Fibroblast of villous mesenchyme (primary cell): Measurements from ENCODE around the gene DTYMK. TPM values are rescaled to one million over a fixed set of nuclear protein-coding genes. Genes with fewer than 3 reads are reported as not detected.

ENCODE experiments used
- DNase-seq: peaks from one replicate; pipeline ENCODE4 v3.0.0-alpha.2; 2010; ENCODE audit warnings: low read depth
- H3K4me3 ChIP-seq: 2 replicates; pipeline ENCODE4 v1.5.1; 2011; ENCODE audit warnings: low read depth, mild to moderate bottlenecking, low read length
- total RNA-seq: library from RNA; depleted of rRNA; stranded (reverse); fragments of >200 nt; gene quantifications from 2 replicates; pipeline ENCODE4 v1.2.3, GENCODE V29; 2012
- TF ChIP-seq, protein P1 (sequence below): IDR thresholded peaks from 2 replicates; pipeline ENCODE4 v1.5.1; 2012; ENCODE audit warnings: low read depth, mild to moderate bottlenecking, low read length; ENCODE audit not compliant: insufficient read depth

DTYMK gene
- total RNA-seq, 1 donor: 33.2 TPM

DNA sequence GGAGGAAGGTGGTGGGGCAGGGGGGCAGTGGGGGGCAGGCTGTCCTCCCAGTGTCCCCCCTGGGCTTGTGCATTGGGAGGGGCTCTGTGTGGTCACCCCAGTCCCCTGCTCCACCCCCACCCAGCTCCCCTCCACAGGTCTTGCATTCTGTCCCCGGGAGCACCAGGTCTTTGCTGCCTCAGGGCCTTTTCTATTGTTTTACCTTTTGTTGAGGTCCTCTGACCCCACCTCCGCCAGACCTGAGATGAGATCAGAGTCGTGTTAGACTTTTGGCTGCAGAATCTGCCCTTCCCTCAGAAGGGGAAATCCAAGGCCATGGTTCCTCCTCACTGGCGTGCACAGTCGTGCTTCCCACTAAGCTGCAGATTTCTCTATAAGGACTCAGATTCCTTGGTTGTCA lies 28.3 kb downstream of the DTYMK start:
- no peak for DNase-seq
- no peak overlapping the region for H3K4me3 ChIP-seq
- TF ChIP-seq, protein P1, sequence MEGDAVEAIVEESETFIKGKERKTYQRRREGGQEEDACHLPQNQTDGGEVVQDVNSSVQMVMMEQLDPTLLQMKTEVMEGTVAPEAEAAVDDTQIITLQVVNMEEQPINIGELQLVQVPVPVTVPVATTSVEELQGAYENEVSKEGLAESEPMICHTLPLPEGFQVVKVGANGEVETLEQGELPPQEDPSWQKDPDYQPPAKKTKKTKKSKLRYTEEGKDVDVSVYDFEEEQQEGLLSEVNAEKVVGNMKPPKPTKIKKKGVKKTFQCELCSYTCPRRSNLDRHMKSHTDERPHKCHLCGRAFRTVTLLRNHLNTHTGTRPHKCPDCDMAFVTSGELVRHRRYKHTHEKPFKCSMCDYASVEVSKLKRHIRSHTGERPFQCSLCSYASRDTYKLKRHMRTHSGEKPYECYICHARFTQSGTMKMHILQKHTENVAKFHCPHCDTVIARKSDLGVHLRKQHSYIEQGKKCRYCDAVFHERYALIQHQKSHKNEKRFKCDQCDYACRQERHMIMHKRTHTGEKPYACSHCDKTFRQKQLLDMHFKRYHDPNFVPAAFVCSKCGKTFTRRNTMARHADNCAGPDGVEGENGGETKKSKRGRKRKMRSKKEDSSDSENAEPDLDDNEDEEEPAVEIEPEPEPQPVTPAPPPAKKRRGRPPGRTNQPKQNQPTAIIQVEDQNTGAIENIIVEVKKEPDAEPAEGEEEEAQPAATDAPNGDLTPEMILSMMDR: no peak

DNA sequence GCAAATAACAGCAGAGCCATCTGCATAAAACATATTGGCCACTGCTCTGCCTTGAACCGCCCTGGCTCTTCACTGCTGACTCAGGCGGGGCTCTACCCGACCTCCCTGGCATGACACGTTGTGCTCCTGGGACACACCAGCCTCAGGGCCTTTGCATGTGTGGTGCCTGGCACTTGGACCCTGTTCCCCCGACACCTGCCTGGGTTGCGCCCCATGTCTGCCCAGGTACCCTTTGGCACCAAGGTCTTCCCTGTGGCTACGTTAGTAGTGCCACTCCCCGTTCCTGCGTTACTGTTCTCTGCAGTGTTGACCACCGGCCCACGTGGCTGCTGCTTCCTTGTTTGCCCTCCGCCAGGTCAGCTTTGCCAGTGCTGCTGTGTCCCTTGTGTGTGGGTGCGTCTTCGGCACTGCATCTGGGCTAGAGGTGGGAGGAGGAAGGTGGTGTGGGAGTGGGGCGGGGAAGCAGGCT lies 28.8 kb downstream of the DTYMK start:
- no peak overlapping the region for H3K4me3 ChIP-seq
- DNase-seq: no peak

DNA sequence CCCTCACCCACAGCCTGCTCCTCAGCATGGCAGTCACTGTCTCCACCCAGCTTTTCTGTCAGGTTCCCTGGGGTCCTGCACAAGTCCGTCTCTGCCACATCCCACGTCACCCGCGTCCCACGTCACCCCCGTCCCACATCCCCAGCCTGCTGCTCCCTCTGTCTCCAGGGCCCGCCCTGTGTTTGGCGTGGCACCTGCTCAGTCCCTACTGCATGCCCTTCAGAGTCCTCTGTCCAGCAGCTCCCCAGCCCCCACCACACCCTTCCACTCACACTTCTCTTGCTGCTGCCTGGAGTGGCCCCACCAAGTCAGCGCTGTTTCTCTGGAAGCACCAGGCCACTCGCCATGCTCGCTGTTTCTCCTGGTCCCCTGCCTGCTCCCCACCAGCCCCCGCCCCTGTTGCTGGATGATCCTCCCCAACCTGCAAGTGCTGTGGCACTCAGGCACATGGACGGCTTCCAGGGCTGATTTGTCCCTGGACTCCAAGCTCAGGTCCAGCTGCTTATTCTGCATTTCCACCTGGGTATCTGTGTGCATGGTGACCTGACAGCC lies 30.3 kb downstream of the DTYMK start:
- TF ChIP-seq, protein P1: no peak
- no peak overlapping the region for H3K4me3 ChIP-seq
- DNase-seq: no peak

More for the DNA sequence above, 28.8 kb downstream of the DTYMK start:
- TF ChIP-seq, protein P1: no peak

DNA sequence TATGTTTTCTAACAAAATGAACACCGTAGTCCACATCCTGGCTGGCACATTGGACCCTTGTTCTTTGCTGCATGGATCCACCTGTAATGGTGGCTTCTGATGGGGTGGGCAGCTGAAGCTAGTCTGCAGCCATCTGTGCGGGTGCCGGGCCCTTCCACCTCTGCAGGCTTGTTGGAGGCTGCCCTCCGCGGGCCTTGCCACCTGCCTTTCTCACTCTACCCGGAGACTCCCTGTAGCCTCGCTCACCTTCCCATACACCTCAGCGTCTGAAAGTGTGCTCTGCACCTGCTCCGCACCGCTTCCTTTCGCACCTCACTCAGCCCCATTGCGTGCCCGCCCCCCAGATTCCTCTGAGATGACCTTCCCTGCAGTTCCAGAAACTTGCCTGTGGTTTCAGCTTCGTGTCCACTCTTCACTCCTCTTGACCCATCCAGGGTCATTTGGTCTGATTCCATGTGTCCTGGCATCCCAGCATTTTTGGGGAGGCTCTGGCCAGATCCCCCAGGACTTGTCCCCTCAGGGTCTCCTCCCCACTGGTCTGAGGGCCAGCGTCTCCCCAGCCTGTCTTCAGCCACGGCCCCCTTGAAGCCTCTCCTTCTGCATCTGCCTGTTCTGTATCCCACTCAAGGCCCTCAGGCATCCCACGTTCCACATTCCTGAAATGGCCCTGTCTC lies 31.0 kb downstream of the DTYMK start:
- H3K4me3 ChIP-seq: no peak overlapping the region
- TF ChIP-seq, protein P1: no peak
- no peak for DNase-seq

DNA sequence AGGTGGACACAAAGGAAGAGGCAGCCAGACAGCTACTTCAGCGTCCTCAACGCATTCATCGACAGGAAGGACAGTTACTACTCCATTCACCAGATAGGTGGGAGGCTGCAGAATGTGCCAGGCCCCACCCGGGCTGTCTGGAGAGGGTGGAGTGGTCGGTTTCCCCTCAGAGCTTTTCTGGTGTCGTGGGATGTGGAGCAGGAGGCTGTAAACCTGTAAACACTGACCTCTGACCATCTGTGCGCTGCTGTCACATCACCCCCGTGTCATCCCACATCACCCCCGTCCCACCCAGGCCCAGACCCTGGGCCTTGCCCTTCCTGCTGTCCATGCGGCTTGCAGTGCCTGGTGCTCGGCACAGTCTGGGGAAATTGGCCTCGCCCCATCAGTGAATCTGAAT lies 32.1 kb downstream of the DTYMK start:
- no peak overlapping the region for H3K4me3 ChIP-seq
- TF ChIP-seq, protein P1: no peak
- DNase-seq: no peak

DNA sequence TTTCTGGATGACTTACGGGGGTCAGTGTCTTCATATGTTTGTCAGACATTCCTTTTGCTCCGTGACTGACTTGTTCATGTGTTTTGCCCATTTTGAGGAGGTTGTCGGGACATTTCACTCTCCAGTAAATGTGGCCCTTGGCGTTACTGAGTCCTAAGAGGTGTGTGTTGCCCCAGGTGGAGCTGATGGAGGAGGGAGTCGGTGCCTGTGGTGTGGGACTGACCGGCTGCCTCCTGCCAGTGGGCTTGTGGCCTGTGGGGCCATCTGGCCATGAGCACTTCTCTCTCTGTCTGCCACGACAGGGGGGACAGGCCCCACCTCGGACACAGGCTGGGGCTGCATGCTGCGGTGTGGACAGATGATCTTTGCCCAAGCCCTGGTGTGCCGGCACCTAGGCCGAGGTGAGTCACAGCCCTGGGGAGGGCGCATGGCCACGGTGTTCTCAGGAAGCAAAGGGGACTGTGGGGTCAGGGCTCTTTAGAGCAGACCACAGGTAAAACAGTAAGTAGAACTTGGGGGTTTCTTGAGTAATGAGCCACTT lies 33.3 kb downstream of the DTYMK start:
- TF ChIP-seq, protein P1: no peak
- no peak overlapping the region for H3K4me3 ChIP-seq
- no peak for DNase-seq

DNA sequence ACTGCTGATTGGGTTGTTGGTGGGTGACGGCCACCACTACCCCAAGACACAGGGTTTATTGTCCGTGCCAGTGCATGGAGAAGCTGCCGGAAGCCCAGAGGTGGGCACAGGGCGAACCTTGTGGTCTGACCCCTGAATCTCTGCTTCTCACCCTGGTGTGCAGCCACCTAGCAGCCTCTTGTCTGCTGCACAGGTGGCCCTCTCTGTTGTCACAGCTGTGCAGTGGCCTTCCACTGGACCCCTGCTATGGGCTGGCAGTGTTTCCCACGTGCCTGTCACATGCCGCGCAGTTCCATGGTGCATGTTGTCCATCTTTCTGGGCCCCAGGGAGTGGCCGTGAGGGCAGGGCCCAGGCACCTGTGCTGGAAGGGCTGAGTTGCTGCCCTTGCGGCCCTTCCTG lies 33.9 kb downstream of the DTYMK start:
- H3K4me3 ChIP-seq: no peak overlapping the region
- no peak for DNase-seq
- TF ChIP-seq, protein P1: no peak
